KMS-11 (cell line): Measurements from ENCODE around the gene NLRP14.

Source experiments
- H2AFZ ChIP-seq: fragments of 200-600 bp; sonication (generic); 2 replicates; pipeline ENCODE4 v1.6.1; 2016; ENCODE audit warnings: antibody characterized with exemption, mixed run types, low read depth
- H3K27ac ChIP-seq: fragments of 200-600 bp; sonication (generic); 2 replicates; pipeline ENCODE4 v1.6.1; 2016; ENCODE audit warnings: mild to moderate bottlenecking, mixed run types
- H3K27me3 ChIP-seq: fragments of 200-600 bp; sonication (generic); 2 replicates; pipeline ENCODE4 v1.6.1; 2017; ENCODE audit warnings: mild to moderate bottlenecking, low read depth, mixed run types, moderate library complexity; ENCODE audit not compliant: insufficient read depth
- H3K36me3 ChIP-seq: fragments of 200-600 bp; sonication (generic); 2 replicates; pipeline ENCODE4 v1.6.1; 2017; ENCODE audit warnings: mild to moderate bottlenecking, mixed run types; ENCODE audit not compliant: insufficient read depth
- H3K4me1 ChIP-seq: fragments of 200-600 bp; sonication (generic); 2 replicates; pipeline ENCODE4 v1.6.1; 2016; ENCODE audit warnings: mild to moderate bottlenecking, low read depth, mixed run types; ENCODE audit not compliant: poor library complexity, severe bottlenecking
- H3K4me2 ChIP-seq: fragments of 200-600 bp; sonication (generic); 2 replicates; pipeline ENCODE4 v1.7.0; 2016; ENCODE audit warnings: mild to moderate bottlenecking, mixed run types
- H3K4me3 ChIP-seq: fragments of 200-600 bp; sonication (generic); IDR thresholded peaks from 2 replicates; pipeline ENCODE4 v1.6.1; 2017; ENCODE audit warnings: low read depth, low read length, mixed read lengths; ENCODE audit not compliant: insufficient read depth
- H3K79me2 ChIP-seq: fragments of 200-600 bp; sonication (generic); 2 replicates; pipeline ENCODE4 v1.6.1; 2016; ENCODE audit warnings: low read depth, mixed run types; ENCODE audit not compliant: insufficient read depth
- H3K9ac ChIP-seq: fragments of 200-600 bp; sonication (generic); 2 replicates; pipeline ENCODE4 v1.6.1; 2016; ENCODE audit warnings: mild to moderate bottlenecking, mixed run types
- H4K20me1 ChIP-seq: fragments of 200-600 bp; sonication (generic); 2 replicates; pipeline ENCODE4 v1.6.1; 2016; ENCODE audit warnings: mild to moderate bottlenecking, mixed run types; ENCODE audit not compliant: insufficient read depth
- TF ChIP-seq, protein P1 (sequence below): fragments of 200-600 bp; sonication (generic); conservative IDR thresholded peaks from 2 replicates; pipeline ENCODE4 v1.6.1; 2017; ENCODE audit warnings: low read depth, mild to moderate bottlenecking, antibody characterized with exemption, low read length, moderate library complexity, mixed read lengths

The NLRP14 gene

DNA sequence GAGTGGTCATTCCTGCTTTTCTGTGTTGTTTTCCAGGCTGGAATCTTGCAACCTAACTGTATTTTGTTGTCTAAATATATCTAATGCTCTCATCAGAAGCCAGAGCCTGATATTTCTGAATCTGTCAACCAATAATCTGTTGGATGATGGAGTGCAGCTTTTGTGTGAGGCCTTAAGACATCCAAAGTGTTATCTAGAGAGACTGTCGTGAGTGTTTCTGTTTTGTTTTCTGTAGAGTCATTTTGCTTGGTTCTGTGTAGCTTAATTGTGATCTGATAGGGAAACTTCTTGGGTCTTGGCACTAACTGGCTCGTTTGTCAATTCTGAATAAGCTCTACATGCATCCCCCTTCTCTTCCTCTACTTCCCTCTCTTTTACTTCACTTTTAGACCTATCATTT lies 37.4 kb downstream of the NLRP14 start:
- no peaks in the 10 kb centered on the region for H3K4me1 ChIP-seq
- no peak overlapping the region for H3K4me2 ChIP-seq
- H3K36me3 ChIP-seq = no peaks in the 10 kb centered on the region
- no peaks in the 10 kb centered on the region for H3K27me3 ChIP-seq
- no peak overlapping the region for H3K27ac ChIP-seq
- H2AFZ ChIP-seq = no peak overlapping the region
- TF ChIP-seq, protein P1, sequence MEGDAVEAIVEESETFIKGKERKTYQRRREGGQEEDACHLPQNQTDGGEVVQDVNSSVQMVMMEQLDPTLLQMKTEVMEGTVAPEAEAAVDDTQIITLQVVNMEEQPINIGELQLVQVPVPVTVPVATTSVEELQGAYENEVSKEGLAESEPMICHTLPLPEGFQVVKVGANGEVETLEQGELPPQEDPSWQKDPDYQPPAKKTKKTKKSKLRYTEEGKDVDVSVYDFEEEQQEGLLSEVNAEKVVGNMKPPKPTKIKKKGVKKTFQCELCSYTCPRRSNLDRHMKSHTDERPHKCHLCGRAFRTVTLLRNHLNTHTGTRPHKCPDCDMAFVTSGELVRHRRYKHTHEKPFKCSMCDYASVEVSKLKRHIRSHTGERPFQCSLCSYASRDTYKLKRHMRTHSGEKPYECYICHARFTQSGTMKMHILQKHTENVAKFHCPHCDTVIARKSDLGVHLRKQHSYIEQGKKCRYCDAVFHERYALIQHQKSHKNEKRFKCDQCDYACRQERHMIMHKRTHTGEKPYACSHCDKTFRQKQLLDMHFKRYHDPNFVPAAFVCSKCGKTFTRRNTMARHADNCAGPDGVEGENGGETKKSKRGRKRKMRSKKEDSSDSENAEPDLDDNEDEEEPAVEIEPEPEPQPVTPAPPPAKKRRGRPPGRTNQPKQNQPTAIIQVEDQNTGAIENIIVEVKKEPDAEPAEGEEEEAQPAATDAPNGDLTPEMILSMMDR = no peak
- no peak overlapping the region for H3K4me3 ChIP-seq
- no peaks in the 10 kb centered on the region for H4K20me1 ChIP-seq
- no peak overlapping the region for H3K9ac ChIP-seq
- H3K79me2 ChIP-seq = no peaks in the 10 kb centered on the region

DNA sequence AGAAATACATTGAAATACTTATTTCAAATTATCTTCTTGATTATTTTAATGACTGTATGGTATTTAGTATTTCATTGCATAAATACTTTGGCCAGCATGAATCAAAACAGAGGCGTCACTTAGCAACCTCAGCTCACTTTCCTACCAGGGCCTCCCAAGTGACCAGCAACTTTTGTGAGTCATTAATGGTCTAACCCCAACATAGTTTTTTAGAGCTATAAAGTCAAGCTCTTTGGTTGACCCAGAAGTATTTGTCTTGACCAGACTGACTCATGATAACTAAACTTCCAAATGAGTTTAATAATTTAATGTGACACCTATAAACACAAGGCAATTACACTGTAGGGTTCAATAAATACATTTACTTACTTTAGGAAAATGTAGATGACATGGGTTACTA lies 40.6 kb downstream of the NLRP14 start:
- H4K20me1 ChIP-seq = no peaks in the 10 kb centered on the region
- H3K9ac ChIP-seq = no peak overlapping the region
- TF ChIP-seq, protein P1 = no peak
- no peak overlapping the region for H3K4me2 ChIP-seq
- no peaks in the 10 kb centered on the region for H3K79me2 ChIP-seq
- H3K27ac ChIP-seq = no peak overlapping the region
- H3K4me1 ChIP-seq = no peaks in the 10 kb centered on the region
- H2AFZ ChIP-seq = no peak overlapping the region
- H3K4me3 ChIP-seq = no peak overlapping the region
- H3K27me3 ChIP-seq = no peaks in the 10 kb centered on the region
- no peaks in the 10 kb centered on the region for H3K36me3 ChIP-seq

DNA sequence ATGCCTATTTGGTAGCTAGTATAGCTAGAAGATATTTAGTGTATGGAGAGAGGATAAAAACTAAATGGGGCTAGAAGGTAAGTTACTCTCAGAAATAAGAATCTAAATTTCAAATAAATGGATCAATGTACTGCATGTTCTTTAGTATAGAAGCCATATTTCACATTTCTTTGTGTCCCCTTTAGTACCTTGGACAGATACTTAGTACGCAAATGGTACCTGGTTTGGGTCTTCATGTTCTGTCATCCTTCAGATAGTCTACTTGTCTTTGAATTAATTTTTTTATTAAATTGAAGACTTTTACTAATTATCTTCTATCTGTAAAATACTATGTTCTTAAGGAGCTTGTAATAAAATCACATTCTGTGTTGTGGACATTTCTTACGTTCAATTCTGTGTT lies 42.3 kb downstream of the NLRP14 start:
- TF ChIP-seq, protein P1 = no peak
- Histone ChIP-seq H3K27me3 (no peaks in the 10 kb centered on the region), H3K27ac (no peak overlapping the region), H3K4me2 (no peak overlapping the region), H3K79me2 (no peaks in the 10 kb centered on the region), H3K4me3 (no peak overlapping the region), H3K36me3 (no peaks in the 10 kb centered on the region), H3K4me1 (no peaks in the 10 kb centered on the region), H3K9ac (no peak overlapping the region), H2AFZ (no peak overlapping the region), H4K20me1 (no peaks in the 10 kb centered on the region)

DNA sequence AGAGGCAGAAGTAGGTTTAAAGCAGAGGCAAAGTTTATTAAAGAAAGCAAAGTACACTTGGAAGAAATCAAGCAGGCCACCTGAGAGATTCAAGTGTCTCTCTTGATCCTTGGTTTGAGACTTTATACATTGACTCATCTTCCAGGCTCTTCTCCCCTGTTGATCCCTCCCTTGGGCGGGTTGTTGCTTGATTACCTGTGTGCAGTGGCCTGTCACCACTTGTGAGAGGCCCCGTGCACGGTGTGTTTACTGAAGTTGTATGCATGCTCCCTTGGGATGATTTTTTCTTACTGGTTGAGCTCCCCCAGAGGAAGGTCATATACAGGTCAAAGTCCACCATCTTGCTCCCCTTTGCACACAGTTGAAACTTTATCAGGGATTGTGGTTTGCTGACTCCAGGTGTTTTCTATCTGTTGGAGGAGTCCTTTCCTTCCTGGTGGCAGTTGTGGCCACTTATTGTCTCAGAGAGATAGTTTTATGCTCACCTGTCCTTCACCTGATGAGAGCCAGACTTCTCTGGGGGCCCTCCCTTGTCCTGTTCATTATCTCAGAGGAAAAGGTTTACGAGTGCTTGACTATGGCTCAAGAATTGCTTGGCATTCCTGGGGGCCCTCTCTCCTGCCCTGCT lies 52.2 kb downstream of the NLRP14 start:
- Histone ChIP-seq H3K36me3 (no peaks in the 10 kb centered on the region), H3K4me3 (no peak overlapping the region), H3K27me3 (no peaks in the 10 kb centered on the region), H3K27ac (no peak overlapping the region), H2AFZ (no peak overlapping the region), H4K20me1 (no peaks in the 10 kb centered on the region), H3K9ac (no peak overlapping the region), H3K4me2 (no peak overlapping the region; the same call in 1 of the 2 replicates), H3K4me1 (peaks cover 15% of the 10 kb centered on the region), H3K79me2 (no peaks in the 10 kb centered on the region)
- TF ChIP-seq, protein P1 = no peak
